K562 (cell line): ENCODE data around the gene EXOC4. TPM values are rescaled to one million over a fixed set of nuclear protein-coding genes. Genes with fewer than 3 reads are reported as not detected.

ENCODE experiments used
- ATAC-seq: fragments of 200-7000 bp; cut with Tn5 transposase; 3 replicates; pipeline ENCODE4 v1.9.1; 2020; ENCODE audit warnings: moderate library complexity
- BruUV-seq: library from RNA; stranded (reverse); fragments of 400-500 nt; replicated peaks from 2 replicates; lab custom pipeline; 2021; lab: Mats Ljungman, UMichigan
- CTCF ChIA-PET: fragments of 300-600 bp; formaldehyde crosslinking; extraction: SDS; loops from one replicate; lab custom pipeline; 2021; ENCODE audit warnings: low intra/inter-chr PET ratio; lab: Yijun Ruan, JAX
- POLR2A ChIA-PET: fragments of 300-600, 350-650 bp; sonication (Branson Sonifier 250); formaldehyde crosslinking; extraction: SDS; loops from one replicate; lab custom pipeline; 2021; ENCODE audit warnings: antibody characterized with exemption, inconsistent platforms; lab: Yijun Ruan, JAX
- DNase-seq, 4 experiments: peaks; one replicate each; pipeline versions ENCODE4 v3.0.0 to v3.0.0-alpha.2; 2011 to 2018; ENCODE audit warnings: low spot score in 3 of 4, mixed read lengths in 3 of 4; ENCODE audit errors: extremely low read depth in 1 of 4
- FAIRE-seq: peaks from 2 replicates; lab custom pipeline; 2011; peaks lifted over from hg19 to GRCh38; lab: Jason Lieb, UNC
- H2AFZ ChIP-seq: 2 replicates; pipeline ENCODE4 v1.6.0; 2011; ENCODE audit warnings: low read depth, low read length, control low read depth, inconsistent platforms
- H3K27ac ChIP-seq: fragments of 200-600 bp; 3 replicates; pipeline ENCODE4 v1.8.0; 2011; ENCODE audit warnings: low read depth, mild to moderate bottlenecking, control low read depth, inconsistent platforms, low read length, moderate library complexity, mixed read lengths; ENCODE audit errors: extremely low read depth
- H3K27me3 ChIP-seq, 2 experiments: fragments of 300-600 bp in 1 of 2; 2 replicates in 1 of 2; 3 replicates in 1 of 2; pipeline versions ENCODE4 v1.6.0 to v1.8.0; 2011; ENCODE audit warnings: inconsistent platforms in 2 of 2, low read length in 2 of 2, mild to moderate bottlenecking in 1 of 2, mixed read lengths in 1 of 2, moderate library complexity in 1 of 2; ENCODE audit not compliant: control insufficient read depth in 2 of 2, insufficient read depth in 2 of 2
- H3K36me3 ChIP-seq: fragments of 300-600 bp; 3 replicates; pipeline ENCODE4 v1.8.0; 2011; ENCODE audit warnings: mild to moderate bottlenecking, low read length, inconsistent platforms; ENCODE audit not compliant: control insufficient read depth, insufficient read depth
- H3K4me1 ChIP-seq, 2 experiments: fragments of 200-600 bp in 1 of 2; replicated peaks in 1 of 2; 2 replicates in 1 of 2; 3 replicates in 1 of 2; pipeline versions ENCODE4 v1.5.1 to v1.8.0; 2011; ENCODE audit warnings: inconsistent platforms in 2 of 2, low read length in 2 of 2, mild to moderate bottlenecking in 1 of 2, mixed read lengths in 1 of 2, moderate library complexity in 1 of 2; ENCODE audit not compliant: control insufficient read depth in 2 of 2, insufficient read depth in 2 of 2
- H3K4me2 ChIP-seq: 2 replicates; pipeline ENCODE4 v1.6.1; 2011; ENCODE audit warnings: low read length, control low read depth, inconsistent platforms, mixed read lengths; ENCODE audit not compliant: insufficient read depth
- H3K4me3 ChIP-seq: fragments of 200-600 bp; sonication (generic), shearing (Covaris generic); 2 replicates; pipeline ENCODE4 v1.5.1; 2016; ENCODE audit warnings: control low read depth, inconsistent platforms
- H3K79me2 ChIP-seq: fragments of 200-600 bp; 3 replicates; pipeline ENCODE4 v1.8.0; 2011; ENCODE audit warnings: low read length, inconsistent platforms; ENCODE audit not compliant: control insufficient read depth, insufficient read depth
- H3K9ac ChIP-seq, 2 experiments: 2 replicates each; pipeline versions ENCODE4 v1.6.0 to v1.6.1; 2011; ENCODE audit warnings: low read depth in 2 of 2, low read length in 2 of 2, control low read depth in 1 of 2, inconsistent platforms in 1 of 2, mild to moderate bottlenecking in 1 of 2, mixed read lengths in 1 of 2; ENCODE audit not compliant: insufficient read depth in 1 of 2
- H3K9me1 ChIP-seq: one replicate; pipeline ENCODE4 v1.6.0; 2011; ENCODE audit warnings: inconsistent platforms, mild to moderate bottlenecking, low read length, moderate library complexity; ENCODE audit not compliant: control insufficient read depth, insufficient read depth
- H3K9me3 ChIP-seq: replicated peaks from 2 replicates; pipeline ENCODE4 v1.5.1; 2011; ENCODE audit warnings: low read depth, low read length, inconsistent platforms; ENCODE audit not compliant: control insufficient read depth, insufficient read depth
- H4K20me1 ChIP-seq: replicated peaks from 2 replicates; pipeline ENCODE4 v1.6.1; 2011; ENCODE audit warnings: low read length, inconsistent platforms, mixed read lengths; ENCODE audit not compliant: control insufficient read depth, insufficient read depth
- ELF4 ChIP-seq: fragments of 450-650 bp; formaldehyde crosslinking; IDR thresholded peaks from 2 replicates; pipeline ENCODE4 v1.4.0; 2022; ENCODE audit warnings: missing genetic modification characterization
- FOSL1 ChIP-seq: fragments of 200-800 bp; sonication (Bioruptor generic); conservative IDR thresholded peaks from 2 replicates; pipeline ENCODE4 v1.6.1; 2016; ENCODE audit warnings: missing genetic modification characterization, missing compliant biosample characterization
- HMG20B ChIP-seq: fragments of 250-450 bp; sonication (Bioruptor Pico); IDR thresholded peaks from 2 replicates; pipeline ENCODE4 v1.5.0; 2021; ENCODE audit warnings: mild to moderate bottlenecking
- KDM1A ChIP-seq, 2 experiments: fragments of 450-650 bp; IDR thresholded peaks; 2 replicates each; pipeline ENCODE4 v1.6.1; 2016; ENCODE audit warnings: mild to moderate bottlenecking in 2 of 2
- LARP7 ChIP-seq: fragments of 450-650 bp; IDR thresholded peaks from 2 replicates; pipeline ENCODE4 v1.6.1; 2016
- OTX1 ChIP-seq: fragments of 450-650 bp; formaldehyde crosslinking; IDR thresholded peaks from 2 replicates; pipeline ENCODE4 v1.4.0; 2022; ENCODE audit warnings: mild to moderate bottlenecking
- SMAD2 ChIP-seq: fragments of 150-350 bp; IDR thresholded peaks from 2 replicates; pipeline ENCODE4 v1.6.1; 2014; ENCODE audit warnings: low read depth, mild to moderate bottlenecking, low read length
- XRCC4 ChIP-seq: IDR thresholded peaks from one replicate; pipeline ENCODE4 v1.6.1; 2011; ENCODE audit not compliant: insufficient read depth, insufficient read length; ENCODE audit errors: extremely low read depth
- ZNF512 ChIP-seq: IDR thresholded peaks from 2 replicates; pipeline ENCODE4 v1.6.1; 2016; ENCODE audit warnings: missing genetic modification characterization, missing compliant biosample characterization
- WGBS: fragments of 100-300 bp; shearing (Covaris generic); methylation state at CpG from one replicate; pipeline ENCODE4 v1.1.6; 2016; ENCODE audit warnings: low coverage, mixed read lengths; ENCODE audit not compliant: insufficient coverage; ENCODE audit errors: missing lambda C conversion rate; 5-methylcytosine and 5-hydroxymethylcytosine counted together
- in situ Hi-C: fragments of 300-500 bp; cut with MboI; formaldehyde crosslinking; loops from 4 replicates; pipeline ENCODE4 v1.15.0; 2018; ENCODE audit warnings: inconsistent platforms, mixed read lengths
- intact Hi-C: fragments of 100-400 bp; cut with micrococcal nuclease; formaldehyde crosslinking; loops from 2 replicates; pipeline ENCODE4 v1.14.2; 2022
- polyA plus RNA-seq, 8 experiments: library from polyadenylated mRNA; depleted of rRNA in 4 of 8; stranded (reverse) in 5 of 8; unstranded in 3 of 8; fragments of >200 nt; fragmentation: Nextera tagmentation in 2 of 8; fragmentation: Illumina TruSeq in 1 of 8; extraction: Ambion mirVana in 2 of 8; extraction: Trizol in 1 of 8; gene quantifications; 2 replicates each; pipeline versions ENCODE4 v1.2.1 to v1.2.3, GENCODE V29; 2011 to 2014; ENCODE audit warnings: inconsistent platforms in 1 of 8, missing spikeins in 1 of 8
- total RNA-seq, 7 experiments: library from RNA; depleted of rRNA in 6 of 7; stranded (reverse); fragments of >200 nt in 6 of 7; fragmentation: Illumina TruSeq in 2 of 7; extraction: Trizol in 2 of 7; gene quantifications; 2 replicates each; pipeline versions ENCODE4 v1.2.1 to v1.2.3, GENCODE V29; 2011 to 2021; ENCODE audit warnings: low replicate concordance in 1 of 7
- TF ChIP-seq, protein P1 (sequence below): fragments of 450-650 bp; formaldehyde crosslinking; IDR thresholded peaks from 2 replicates; pipeline ENCODE4 v1.4.0; 2022; ENCODE audit warnings: missing genetic modification characterization

The EXOC4 gene
- total and polyA plus RNA-seq, 9 of the 15 experiments (the other 6 are each of a cell fraction or from before 2014, with no cell fraction given): 18.5 to 73.1 (median 46.6) TPM

- Histone ChIP-seq H3K36me3 (no peaks in the 10 kb centered on the region), H3K27me3 (no peaks in the 10 kb centered on the region), H2AFZ (no peak overlapping the region), H4K20me1 (no peaks in the 10 kb centered on the region), H3K4me3 (no peak overlapping the region), H3K4me2 (no peak overlapping the region), H3K9me1 (no peaks in the 10 kb centered on the region), H3K4me1 (peaks cover 0 to 9% of the 10 kb centered on the region in 2 experiments; a peak in 3 of 5 replicates), H3K79me2 (no peaks in the 10 kb centered on the region), H3K9me3 (no peaks in the 10 kb centered on the region), H3K9ac (no peak overlapping the region), H3K27ac (no peak overlapping the region)
- ATAC-seq (no peak), FAIRE-seq (no peak), DNase-seq (no peak)
- POLR2A ChIA-PET: interaction anchor here (0.8 to 0.9 kb wide), 2 partner anchors 9 to 12 kb away, joined by 3 read pairs; no protein-coding TSS in a partner anchor
- no TSS peak for BruUV-seq
- intact Hi-C loops: no loop called here
- TF ChIP-seq ZNF512 (tag) (peak; percentile 76), KDM1A (IDR thresholded peaks at IDR 0.05) (no peak), HMG20B (CRISPR knock-in tag) (no peak), XRCC4 (no peak), SMAD2 (no peak), LARP7 (0 out of 2 replicates have a peak, but pooled peaks have one; percentile 35), OTX1 (CRISPR knock-in tag) (0 out of 2 replicates have a peak, but pooled peaks have one; percentile 63), ELF4 (CRISPR knock-in tag) (0 out of 2 replicates have a peak, but pooled peaks have one; percentile 12), FOSL1 (no peak)
- TF ChIP-seq, protein P1, sequence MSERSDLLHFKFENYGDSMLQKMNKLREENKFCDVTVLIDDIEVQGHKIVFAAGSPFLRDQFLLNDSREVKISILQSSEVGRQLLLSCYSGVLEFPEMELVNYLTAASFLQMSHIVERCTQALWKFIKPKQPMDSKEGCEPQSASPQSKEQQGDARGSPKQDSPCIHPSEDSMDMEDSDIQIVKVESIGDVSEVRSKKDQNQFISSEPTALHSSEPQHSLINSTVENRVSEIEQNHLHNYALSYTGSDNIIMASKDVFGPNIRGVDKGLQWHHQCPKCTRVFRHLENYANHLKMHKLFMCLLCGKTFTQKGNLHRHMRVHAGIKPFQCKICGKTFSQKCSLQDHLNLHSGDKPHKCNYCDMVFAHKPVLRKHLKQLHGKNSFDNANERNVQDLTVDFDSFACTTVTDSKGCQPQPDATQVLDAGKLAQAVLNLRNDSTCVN (CRISPR knock-in tag): peak; percentile 52; the same call in 1 of the 2 replicates
- CTCF ChIA-PET: no interaction called here
- in situ Hi-C loops: no loop called here
- WGBS: 72% methylated on average over 2 of the region's 2 CpGs
These were observed 816.3 kb downstream of the EXOC4 start for GRCh38 chr7:134069187-134069586.
